Loucy (cell line): ENCODE measurements around the gene PSMB2.

ENCODE experiments used
- H2AFZ ChIP-seq: fragments of 200-600 bp; sonication (generic); 2 replicates; pipeline ENCODE4 v1.6.0; 2016; ENCODE audit warnings: antibody characterized with exemption, mild to moderate bottlenecking, low read length, moderate library complexity
- H3F3A ChIP-seq: fragments of 200-600 bp; 2 replicates; pipeline ENCODE4 v1.6.0; 2016; ENCODE audit warnings: antibody characterized with exemption, low read depth, mild to moderate bottlenecking
- H3K27me3 ChIP-seq: fragments of 200-600 bp; sonication (generic); 2 replicates; pipeline ENCODE4 v1.6.1; 2014; ENCODE audit warnings: low read length, mild to moderate bottlenecking; ENCODE audit not compliant: insufficient read depth, poor library complexity, severe bottlenecking
- H3K36me3 ChIP-seq: fragments of 200-600 bp; sonication (generic); 2 replicates; pipeline ENCODE4 v1.6.1; 2016; ENCODE audit warnings: low read length; ENCODE audit not compliant: insufficient read depth
- H3K4me1 ChIP-seq: fragments of 200-600 bp; sonication (generic); 2 replicates; pipeline ENCODE4 v1.5.1; 2014; ENCODE audit warnings: low read length, mild to moderate bottlenecking; ENCODE audit not compliant: insufficient read depth, poor library complexity, severe bottlenecking
- H3K4me2 ChIP-seq: fragments of 200-600 bp; sonication (generic); 2 replicates; pipeline ENCODE4 v1.6.0; 2014; ENCODE audit warnings: antibody characterized with exemption, low read length, low read depth, mild to moderate bottlenecking; ENCODE audit not compliant: poor library complexity, severe bottlenecking
- H3K4me3 ChIP-seq: fragments of 200-600 bp; sonication (generic); 2 replicates; pipeline ENCODE4 v1.5.1; 2014; ENCODE audit warnings: low read length, mild to moderate bottlenecking, mixed read lengths; ENCODE audit not compliant: poor library complexity, severe bottlenecking
- H3K79me2 ChIP-seq: fragments of 200-600 bp; sonication (generic); 2 replicates; pipeline ENCODE4 v1.6.1; 2014; ENCODE audit warnings: low read length; ENCODE audit not compliant: insufficient read depth
- H3K9ac ChIP-seq: fragments of 200-600 bp; sonication (generic); 2 replicates; pipeline ENCODE4 v1.6.0; 2014; ENCODE audit warnings: mild to moderate bottlenecking, low read depth, low read length, moderate library complexity; ENCODE audit not compliant: poor library complexity, severe bottlenecking
- H3K9me2 ChIP-seq: fragments of 200-600 bp; sonication (generic); replicated peaks from 2 replicates; pipeline ENCODE4 v1.6.1; 2016; ENCODE audit warnings: low read depth, low read length, mixed read lengths
- H3K9me3 ChIP-seq: fragments of 200-600 bp; sonication (generic); 2 replicates; pipeline ENCODE4 v1.6.1; 2014; ENCODE audit warnings: mild to moderate bottlenecking, antibody characterized with exemption, low read length, low read depth; ENCODE audit not compliant: insufficient read depth
- H4K20me1 ChIP-seq: fragments of 200-600 bp; sonication (generic); 2 replicates; pipeline ENCODE4 v1.6.0; 2014; ENCODE audit warnings: antibody characterized with exemption, low read length, mild to moderate bottlenecking; ENCODE audit not compliant: insufficient read depth, poor library complexity, severe bottlenecking
- EZH2phosphoT487 ChIP-seq: fragments of 200-600 bp; IDR thresholded peaks from 2 replicates; pipeline ENCODE4 v1.6.1; 2018; ENCODE audit warnings: antibody characterized with exemption, mild to moderate bottlenecking, moderate library complexity, borderline replicate concordance
- TF ChIP-seq, protein P1 (sequence below): fragments of 200-600 bp; sonication (generic); conservative IDR thresholded peaks from 2 replicates; pipeline ENCODE4 v1.5.1; 2014; ENCODE audit warnings: mild to moderate bottlenecking, antibody characterized with exemption, low read length

Gene PSMB2

GRCh38 chr1:35666916-35667315, 25.6 kb upstream of the PSMB2 start:
- no peak overlapping the region for H3K4me2 ChIP-seq
- no peak for TF ChIP-seq EZH2phosphoT487
- TF ChIP-seq, protein P1, sequence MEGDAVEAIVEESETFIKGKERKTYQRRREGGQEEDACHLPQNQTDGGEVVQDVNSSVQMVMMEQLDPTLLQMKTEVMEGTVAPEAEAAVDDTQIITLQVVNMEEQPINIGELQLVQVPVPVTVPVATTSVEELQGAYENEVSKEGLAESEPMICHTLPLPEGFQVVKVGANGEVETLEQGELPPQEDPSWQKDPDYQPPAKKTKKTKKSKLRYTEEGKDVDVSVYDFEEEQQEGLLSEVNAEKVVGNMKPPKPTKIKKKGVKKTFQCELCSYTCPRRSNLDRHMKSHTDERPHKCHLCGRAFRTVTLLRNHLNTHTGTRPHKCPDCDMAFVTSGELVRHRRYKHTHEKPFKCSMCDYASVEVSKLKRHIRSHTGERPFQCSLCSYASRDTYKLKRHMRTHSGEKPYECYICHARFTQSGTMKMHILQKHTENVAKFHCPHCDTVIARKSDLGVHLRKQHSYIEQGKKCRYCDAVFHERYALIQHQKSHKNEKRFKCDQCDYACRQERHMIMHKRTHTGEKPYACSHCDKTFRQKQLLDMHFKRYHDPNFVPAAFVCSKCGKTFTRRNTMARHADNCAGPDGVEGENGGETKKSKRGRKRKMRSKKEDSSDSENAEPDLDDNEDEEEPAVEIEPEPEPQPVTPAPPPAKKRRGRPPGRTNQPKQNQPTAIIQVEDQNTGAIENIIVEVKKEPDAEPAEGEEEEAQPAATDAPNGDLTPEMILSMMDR = no peak
- no peak overlapping the region for H3K9ac ChIP-seq
- peaks cover 5% of the 10 kb centered on the region for H3K27me3 ChIP-seq
- H4K20me1 ChIP-seq = no peaks in the 10 kb centered on the region
- no peaks in the 10 kb centered on the region for H3K79me2 ChIP-seq
- no peaks in the 10 kb centered on the region for H3K9me2 ChIP-seq
- H3K9me3 ChIP-seq = no peaks in the 10 kb centered on the region
- H3K4me3 ChIP-seq = no peak overlapping the region
- no peak overlapping the region for H2AFZ ChIP-seq
- no peaks in the 10 kb centered on the region for H3K4me1 ChIP-seq
- no peaks in the 10 kb centered on the region for H3K36me3 ChIP-seq
- H3F3A ChIP-seq = no peaks in the 10 kb centered on the region

DNA sequence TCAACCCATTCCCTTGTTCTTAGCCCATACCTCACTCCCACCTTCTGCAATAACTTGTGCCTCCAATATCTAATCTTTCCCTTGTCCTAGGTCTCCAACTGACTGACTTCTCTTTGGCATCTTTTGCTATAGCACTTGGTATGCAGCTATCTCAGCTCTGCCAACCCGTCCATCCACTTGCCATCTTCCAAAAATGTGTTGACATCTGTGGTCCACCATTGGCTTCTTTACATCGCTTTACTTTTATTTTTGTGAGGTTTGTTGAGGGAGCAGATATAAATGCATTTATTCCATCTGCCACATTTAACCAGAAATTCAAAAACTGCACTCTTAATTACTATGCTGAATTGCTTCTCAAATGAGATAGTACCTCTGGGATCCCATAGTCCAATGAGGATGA, 24.9 kb upstream of the PSMB2 start:
- no peak overlapping the region for H3K4me3 ChIP-seq
- no peaks in the 10 kb centered on the region for H3K9me3 ChIP-seq
- H3K9me2 ChIP-seq = no peaks in the 10 kb centered on the region
- TF ChIP-seq, protein P1 = no peak
- no peak for TF ChIP-seq EZH2phosphoT487
- no peaks in the 10 kb centered on the region for H3K36me3 ChIP-seq
- peaks cover 5% of the 10 kb centered on the region for H3K27me3 ChIP-seq
- no peaks in the 10 kb centered on the region for H3K79me2 ChIP-seq
- no peaks in the 10 kb centered on the region for H3F3A ChIP-seq
- H3K4me1 ChIP-seq = no peaks in the 10 kb centered on the region
- no peak overlapping the region for H3K4me2 ChIP-seq
- H3K9ac ChIP-seq = no peak overlapping the region
- H2AFZ ChIP-seq = no peak overlapping the region
- H4K20me1 ChIP-seq = no peaks in the 10 kb centered on the region

DNA sequence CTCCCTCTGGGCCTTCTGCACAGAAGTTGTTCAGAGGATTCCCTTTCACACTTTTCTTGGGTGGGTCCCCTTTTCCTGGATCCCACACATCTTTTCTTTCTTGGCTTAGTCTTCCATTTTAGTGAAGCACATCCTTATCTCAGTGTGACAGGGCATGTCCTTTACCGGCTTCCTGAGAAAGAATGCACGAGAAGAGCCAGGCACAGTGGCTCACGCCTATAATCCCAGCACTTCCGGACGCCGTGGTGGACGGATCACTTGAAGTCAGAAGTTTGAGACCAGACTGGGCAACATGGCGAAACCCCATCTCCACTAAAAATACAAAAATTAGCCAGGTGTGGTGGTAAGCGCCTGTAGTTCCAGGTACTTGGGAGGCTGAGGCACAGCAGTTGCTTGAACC, 22.1 kb upstream of the PSMB2 start:
- no peaks in the 10 kb centered on the region for H3K79me2 ChIP-seq
- H3K9me2 ChIP-seq = no peaks in the 10 kb centered on the region
- H4K20me1 ChIP-seq = no peaks in the 10 kb centered on the region
- H3K9me3 ChIP-seq = no peaks in the 10 kb centered on the region
- H2AFZ ChIP-seq = no peak overlapping the region
- TF ChIP-seq, protein P1 = no peak
- TF ChIP-seq EZH2phosphoT487 = no peak
- H3K4me3 ChIP-seq = no peak overlapping the region
- H3K9ac ChIP-seq = no peak overlapping the region
- H3K36me3 ChIP-seq = no peaks in the 10 kb centered on the region
- no peaks in the 10 kb centered on the region for H3F3A ChIP-seq
- H3K4me2 ChIP-seq = no peak overlapping the region
- H3K27me3 ChIP-seq = peaks cover 5% of the 10 kb centered on the region
- H3K4me1 ChIP-seq = no peaks in the 10 kb centered on the region
